CD4-positive, alpha-beta T cell (primary cell): ENCODE data around the gene LGALS14. TPM values are rescaled to one million over a fixed set of nuclear protein-coding genes. Genes with fewer than 3 reads are reported as not detected.
"Not testable (repeated sequence)": the region's sequence is repeated elsewhere in the genome, so short reads cannot be mapped to it uniquely, and the experiment has no call there.

Experiments
- ATAC-seq: fragments of 200-7000 bp; cut with Tn5 transposase; one replicate; pipeline ENCODE4 v1.10.0; 2022; ENCODE audit warnings: mild to moderate bottlenecking; ENCODE audit not compliant: poor library complexity
- CTCF ChIA-PET: fragments of 350-600 bp; sonication (Branson Sonifier 250); formaldehyde crosslinking; loops from one replicate; lab custom pipeline; 2021; ENCODE audit warnings: antibody characterized with exemption, inconsistent platforms; lab: Charles Lee
- POLR2A ChIA-PET: fragments of 350-600 bp; sonication (Branson Sonifier 250); formaldehyde crosslinking; loops from one replicate; lab custom pipeline; 2021; ENCODE audit warnings: antibody characterized with exemption, inconsistent platforms; lab: Charles Lee
- DNase-seq, 14 experiments: peaks; one replicate each; pipeline ENCODE4 v3.0.0-alpha.2; 2013 to 2020; ENCODE audit warnings: mixed read lengths in 2 of 14
- H3K27ac ChIP-seq, 2 donors: one replicate each; pipeline versions ENCODE4 v1.5.1 to v1.7.0; 2013; ENCODE audit warnings: low read length in 2 of 2, low read depth in 1 of 2, mild to moderate bottlenecking in 1 of 2
- H3K27me3 ChIP-seq, 2 experiments: 1 replicate in 1 of 2; 2 replicates in 1 of 2; pipeline versions ENCODE4 v1.6.1 to v1.7.0; 2013; ENCODE audit warnings: low read length in 2 of 2, control low read depth in 1 of 2, mild to moderate bottlenecking in 1 of 2, moderate library complexity in 1 of 2; ENCODE audit not compliant: insufficient read depth in 2 of 2, control insufficient read depth in 1 of 2
- H3K36me3 ChIP-seq: one replicate; pipeline ENCODE4 v1.6.1; 2013; ENCODE audit warnings: low read length, control low read depth; ENCODE audit not compliant: insufficient read depth
- H3K4me1 ChIP-seq: one replicate; pipeline ENCODE4 v1.6.1; 2013; ENCODE audit warnings: low read length, control low read depth; ENCODE audit not compliant: insufficient read depth
- H3K4me3 ChIP-seq: one replicate; pipeline ENCODE4 v1.5.1; 2013; ENCODE audit warnings: mild to moderate bottlenecking, low read length, moderate library complexity
- H3K9me3 ChIP-seq, 2 experiments: 1 replicate in 1 of 2; 2 replicates in 1 of 2; pipeline versions ENCODE4 v1.6.1 to v1.7.0; 2013; ENCODE audit warnings: low read length in 2 of 2, mild to moderate bottlenecking in 2 of 2, control low read depth in 1 of 2, moderate library complexity in 1 of 2; ENCODE audit not compliant: control insufficient read depth in 1 of 2, insufficient read depth in 1 of 2
- H3K27ac Mint-ChIP-seq: one replicate; pipeline ENCODE4 v1.8.0; 2020; ENCODE audit warnings: mixed read lengths
- H3K27me3 Mint-ChIP-seq: one replicate; pipeline ENCODE4 v1.8.0; 2021; ENCODE audit warnings: mixed read lengths
- H3K36me3 Mint-ChIP-seq: one replicate; pipeline ENCODE4 v1.8.0; 2021; ENCODE audit warnings: low read depth, mixed read lengths
- H3K4me1 Mint-ChIP-seq: one replicate; pipeline ENCODE4 v1.8.0; 2021; ENCODE audit warnings: low read depth, mixed read lengths
- H3K4me3 Mint-ChIP-seq: one replicate; pipeline ENCODE4 v1.8.0; 2020; ENCODE audit warnings: mild to moderate bottlenecking, mixed read lengths
- H3K9me3 Mint-ChIP-seq: one replicate; pipeline ENCODE4 v1.8.0; 2020; ENCODE audit warnings: mixed read lengths
- CTCF ChIP-seq: fragments of 200-600 bp; IDR thresholded peaks from one replicate; pipeline ENCODE4 v1.8.0; 2022; ENCODE audit warnings: antibody characterized with exemption, mild to moderate bottlenecking
- intact Hi-C, 2 experiments: fragments of 100-400 bp; cut with DNase I in 1 of 2; cut with micrococcal nuclease in 1 of 2; formaldehyde crosslinking; loops; one replicate each; pipeline versions ENCODE4 v1.15.1 to v1.9.0; 2023 to 2025; cut with DNase I, micrococcal nuclease
- total RNA-seq, 174 experiments: library from RNA in 2 of 174; stranded (reverse) in 2 of 174; gene quantifications; one replicate each; pipeline ENCODE4 v1.2.3 and lab custom pipeline; 2021 to 2026

LGALS14 gene
- total RNA-seq, 2 experiments from 2014 or later = not detected

DNA sequence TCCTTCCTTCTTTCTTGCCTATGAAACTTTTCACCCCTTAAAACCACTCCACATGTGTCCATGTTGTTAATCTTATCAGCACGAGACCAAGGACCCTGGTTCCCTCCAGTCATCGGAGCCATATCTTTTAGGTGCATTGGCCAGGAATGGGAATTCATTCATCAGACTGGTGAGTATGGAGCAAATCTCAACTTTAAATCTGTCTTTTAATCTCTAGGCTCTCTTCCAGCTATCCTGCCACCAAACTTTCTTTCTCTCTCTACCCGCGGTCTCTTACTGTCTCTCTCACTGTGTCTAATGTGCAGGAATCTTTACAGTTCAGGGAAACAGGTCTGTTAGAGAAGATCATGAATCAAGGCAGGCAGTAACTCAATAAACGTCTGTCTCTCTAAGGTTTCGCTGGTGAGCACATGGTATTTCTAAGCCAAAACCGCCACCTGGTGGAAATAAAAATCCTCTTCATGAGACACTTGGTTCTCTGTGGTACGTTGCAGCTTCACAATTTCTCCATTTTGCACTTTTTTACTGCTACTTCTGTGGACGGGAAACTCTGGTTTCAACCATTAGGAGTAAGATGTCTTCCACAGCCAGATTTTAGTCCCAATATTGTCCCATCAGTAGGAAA lies 32.4 kb upstream of the LGALS14 start:
- Mint-ChIP-seq H3K27ac (peak overlapping the region; percentile 2), H3K4me1 (peaks cover 26% of the 10 kb centered on the region), H3K36me3 (no peaks in the 10 kb centered on the region), H3K9me3 (no peaks in the 10 kb centered on the region), H3K27me3 (peaks cover 11% of the 10 kb centered on the region), H3K4me3 (no peak overlapping the region)
- CTCF ChIA-PET = interaction anchor here (0.7 to 3.0 kb wide), 4 partner anchors 118 to 610 kb away, joined by 3 to 16 read pairs (median 4); no protein-coding TSS in a partner anchor
- peak; percentile 69 for TF ChIP-seq CTCF
- Histone ChIP-seq H3K4me3 (no peak overlapping the region), H3K27ac (no peak overlapping the region), H3K9me3 (no peaks in the 10 kb centered on the region), H3K36me3 (no peaks in the 10 kb centered on the region), H3K27me3 (no peaks in the 10 kb centered on the region), H3K4me1 (peaks cover 20% of the 10 kb centered on the region)
- POLR2A ChIA-PET = interaction anchor here (2.5 to 3.2 kb wide), 2 partner anchors 120 to 236 kb away, joined by 10 read pairs; partner anchors contain the start of gene RPS16
- intact Hi-C loops = loop anchor here (1.0 to 10.0 kb wide), 7 partner anchors 121 to 550 kb away; partner anchors contain the start of gene PAK4 (in 1 of the 2)
- ATAC-seq = peak; percentile 83
- DNase-seq = peak in 10 of 14 experiments; percentile 19 to 81 (median 45)

DNA sequence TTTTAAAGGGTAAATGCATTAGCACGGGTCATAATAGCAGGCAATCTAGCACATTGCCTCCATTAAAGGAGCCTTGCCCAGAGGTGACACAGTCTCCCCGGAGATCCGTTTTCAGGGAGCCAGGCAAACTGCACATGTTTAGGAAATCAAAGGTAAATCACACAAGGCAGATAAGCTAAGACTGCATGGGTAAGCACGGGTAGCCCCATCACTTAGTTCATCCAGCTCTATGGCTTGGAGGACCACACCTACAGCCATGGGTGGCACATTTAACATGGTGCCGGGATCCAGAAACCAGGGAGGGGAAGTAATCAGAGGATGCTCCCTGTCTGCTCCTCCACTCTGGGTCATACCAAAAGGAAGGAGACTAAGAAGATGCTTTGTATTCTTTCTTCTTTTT lies 31.8 kb upstream of the LGALS14 start:
- ATAC-seq (no peak), DNase-seq (no peak)
- POLR2A ChIA-PET = interaction anchor here (1.1 to 3.2 kb wide), 4 partner anchors 121 to 237 kb away, joined by 3 to 10 read pairs (median 6); partner anchors contain the start of gene RPS16
- Mint-ChIP-seq H3K4me1 (peaks cover 26% of the 10 kb centered on the region), H3K9me3 (no peaks in the 10 kb centered on the region), H3K27ac (peak overlapping the region; percentile 27), H3K4me3 (no peak overlapping the region), H3K27me3 (peaks cover 9% of the 10 kb centered on the region), H3K36me3 (no peaks in the 10 kb centered on the region)
- TF ChIP-seq CTCF = no peak
- Histone ChIP-seq H3K36me3 (no peaks in the 10 kb centered on the region), H3K9me3 (no peaks in the 10 kb centered on the region), H3K27me3 (no peaks in the 10 kb centered on the region), H3K27ac (no peak overlapping the region), H3K4me3 (no peak overlapping the region), H3K4me1 (peaks cover 20% of the 10 kb centered on the region)
- CTCF ChIA-PET = interaction anchor here (0.7 to 3.0 kb wide), 3 partner anchors 121 to 611 kb away, joined by 4 to 16 read pairs (median 4); no protein-coding TSS in a partner anchor
- intact Hi-C loops = loop anchor here (1.0 to 10.0 kb wide), 6 partner anchors 121 to 550 kb away; partner anchors contain the start of gene PAK4 (in 1 of the 2)

DNA sequence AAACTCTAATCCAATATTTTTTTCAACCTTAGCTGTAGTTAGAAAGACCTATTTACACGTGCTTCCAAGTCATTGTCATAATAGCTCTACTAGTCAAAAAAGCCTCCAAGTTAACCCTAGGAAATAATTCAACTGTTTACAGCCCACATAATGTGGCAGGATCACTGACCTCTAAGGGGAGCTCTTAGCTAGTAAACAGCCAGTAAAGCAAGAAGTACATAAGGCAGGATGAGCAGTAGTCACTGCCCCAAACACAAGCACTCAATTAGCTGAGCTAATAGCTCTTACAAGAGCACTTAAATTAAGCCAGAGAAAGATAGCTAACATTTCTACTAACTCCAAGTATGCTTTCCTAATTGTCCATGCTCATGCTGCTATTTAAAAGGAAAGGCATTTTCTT lies 30.4 kb upstream of the LGALS14 start:
- H3K36me3 Mint-ChIP-seq, DNase-seq, H3K27ac ChIP-seq, H3K4me3 Mint-ChIP-seq, H3K4me3 ChIP-seq, H3K27me3 Mint-ChIP-seq, H3K9me3 ChIP-seq, H3K36me3 ChIP-seq, H3K27ac Mint-ChIP-seq, ATAC-seq, H3K27me3 ChIP-seq, H3K9me3 Mint-ChIP-seq: not testable (repeated sequence)
- intact Hi-C loops = loop anchor here (2.0 to 10.0 kb wide), 3 partner anchors 233 to 552 kb away; partner anchors contain the start of gene PAK4 (in 1 of the 2)
- ChIA-PET CTCF (interaction anchor here (0.7 kb wide), 1 partner anchor 122 kb away, joined by 3 read pairs; no protein-coding TSS in a partner anchor), POLR2A (interaction anchor here (1.0 to 3.2 kb wide), 2 partner anchors 116 to 122 kb away, joined by 3 to 10 read pairs; no protein-coding TSS in a partner anchor)
- peaks cover 34% of the 10 kb centered on the region for H3K4me1 ChIP-seq
- H3K4me1 Mint-ChIP-seq = peaks cover 36% of the 10 kb centered on the region
